CD14-positive monocyte (primary cell): Measurements from ENCODE around the gene KCTD19. TPM values are rescaled to one million over a fixed set of nuclear protein-coding genes. Genes with fewer than 3 reads are reported as not detected.

Experiments used
- DNase-seq, 3 donors: peaks; one replicate each; pipeline ENCODE4 v3.0.0-alpha.2; 2011 to 2022
- H2AFZ ChIP-seq: 2 replicates; pipeline ENCODE4 v1.6.0; 2012; ENCODE audit warnings: mild to moderate bottlenecking, low read depth, low read length, inconsistent platforms; ENCODE audit not compliant: insufficient read depth, poor library complexity, severe bottlenecking
- H3K27ac ChIP-seq, 2 donors: 1 replicate in 1 of 2; 2 replicates in 1 of 2; pipeline ENCODE4 v1.5.1; 2012 to 2013; ENCODE audit warnings: low read length in 2 of 2, control low read depth in 1 of 2, inconsistent platforms in 1 of 2, low read depth in 1 of 2, mild to moderate bottlenecking in 1 of 2
- H3K27me3 ChIP-seq, 2 donors: one replicate each; pipeline versions ENCODE4 v1.6.0 to v1.6.1; 2011 to 2013; ENCODE audit warnings: low read length in 2 of 2; ENCODE audit not compliant: control insufficient read depth in 2 of 2, insufficient read depth in 2 of 2
- H3K36me3 ChIP-seq, 2 donors: replicated peaks in 1 of 2; 1 replicate in 1 of 2; 2 replicates in 1 of 2; pipeline versions ENCODE4 v1.5.1 to v1.6.1; 2012 to 2013; ENCODE audit warnings: low read length in 2 of 2, control low read depth in 1 of 2, inconsistent platforms in 1 of 2, mild to moderate bottlenecking in 1 of 2; ENCODE audit not compliant: insufficient read depth in 2 of 2, control insufficient read depth in 1 of 2
- H3K4me1 ChIP-seq, 2 donors: 1 replicate in 1 of 2; 2 replicates in 1 of 2; pipeline versions ENCODE4 v1.5.1 to v1.6.1; 2012 to 2013; ENCODE audit warnings: low read length in 2 of 2, control low read depth in 1 of 2, inconsistent platforms in 1 of 2, mild to moderate bottlenecking in 1 of 2, moderate library complexity in 1 of 2; ENCODE audit not compliant: insufficient read depth in 2 of 2, control insufficient read depth in 1 of 2
- H3K4me2 ChIP-seq: replicated peaks from 2 replicates; pipeline ENCODE3; 2012; ENCODE audit warnings: low read length, moderate library complexity, mild to moderate bottlenecking; ENCODE audit not compliant: poor library complexity, severe bottlenecking; ENCODE audit errors: extremely low read depth
- H3K4me3 ChIP-seq, 3 experiments: fragments of 200-600 bp in 1 of 3; sonication (generic) in 1 of 3; replicated peaks in 1 of 3; 1 replicate in 2 of 3; 2 replicates in 1 of 3; pipeline ENCODE4 v1.5.1; 2011 to 2013; ENCODE audit warnings: low read length in 3 of 3, mild to moderate bottlenecking in 3 of 3, control low read depth in 2 of 3, low read depth in 2 of 3, inconsistent platforms in 1 of 3, moderate library complexity in 1 of 3
- H3K79me2 ChIP-seq: 2 replicates; pipeline ENCODE4 v1.6.0; 2012; ENCODE audit warnings: mild to moderate bottlenecking, control low read depth, inconsistent platforms, low read length, moderate library complexity; ENCODE audit not compliant: insufficient read depth
- H3K9ac ChIP-seq: 2 replicates; pipeline ENCODE4 v1.6.0; 2017; ENCODE audit warnings: low read length, mild to moderate bottlenecking; ENCODE audit not compliant: insufficient read depth, poor library complexity, severe bottlenecking
- H3K9me3 ChIP-seq, 2 donors: replicated peaks in 1 of 2; 1 replicate in 1 of 2; 2 replicates in 1 of 2; pipeline versions ENCODE4 v1.5.1 to v1.6.1; 2012 to 2013; ENCODE audit warnings: low read length in 2 of 2, control low read depth in 1 of 2; ENCODE audit not compliant: control insufficient read depth in 1 of 2, insufficient read depth in 1 of 2
- H4K20me1 ChIP-seq: 2 replicates; pipeline ENCODE4 v1.6.0; 2012; ENCODE audit warnings: mild to moderate bottlenecking, low read length, control low read depth, moderate library complexity; ENCODE audit not compliant: insufficient read depth
- H3K27ac Mint-ChIP-seq, 7 donors: one replicate each; pipeline ENCODE4 v1.8.0; 2020; ENCODE audit warnings: mild to moderate bottlenecking in 7 of 7, mixed read lengths in 7 of 7, moderate library complexity in 6 of 7, inconsistent platforms in 2 of 7
- H3K27me3 Mint-ChIP-seq, 3 donors: one replicate each; pipeline ENCODE4 v1.8.0; 2021 to 2022; ENCODE audit warnings: low read depth in 3 of 3, mild to moderate bottlenecking in 3 of 3, mixed read lengths in 3 of 3, moderate library complexity in 3 of 3, inconsistent platforms in 1 of 3
- H3K36me3 Mint-ChIP-seq, 2 donors: one replicate each; pipeline ENCODE4 v1.8.0; 2020; ENCODE audit warnings: mixed read lengths in 2 of 2, inconsistent platforms in 1 of 2, mild to moderate bottlenecking in 1 of 2
- H3K4me1 Mint-ChIP-seq: one replicate; pipeline ENCODE4 v1.8.0; 2020; ENCODE audit warnings: mild to moderate bottlenecking, mixed read lengths
- H3K4me3 Mint-ChIP-seq, 2 donors: one replicate each; pipeline ENCODE4 v1.8.0; 2020; ENCODE audit warnings: mild to moderate bottlenecking in 2 of 2, mixed read lengths in 2 of 2, moderate library complexity in 1 of 2
- H3K9me3 Mint-ChIP-seq, 7 donors: one replicate each; pipeline ENCODE4 v1.8.0; 2020 to 2022; ENCODE audit warnings: mixed read lengths in 7 of 7, mild to moderate bottlenecking in 6 of 7, moderate library complexity in 6 of 7, inconsistent platforms in 2 of 7
- CTCF ChIP-seq: fragments of 200-600 bp; IDR thresholded peaks from one replicate; pipeline ENCODE4 v1.8.0; 2022; ENCODE audit warnings: antibody characterized with exemption, mild to moderate bottlenecking
- WGBS: methylation state at CpG from one replicate; pipeline ENCODE4 v1.1.5; 2013; ENCODE audit warnings: missing lambda C conversion rate; ENCODE audit not compliant: insufficient coverage; 5-methylcytosine and 5-hydroxymethylcytosine counted together
- intact Hi-C, 2 donors: fragments of 100-400 bp; cut with micrococcal nuclease; formaldehyde crosslinking; loops; one replicate each; pipeline versions ENCODE4 v1.15.0 to v1.15.1; 2023
- polyA plus RNA-seq, 3 donors: library from polyadenylated mRNA; depleted of rRNA in 1 of 3; unstranded in 2 of 3; stranded (reverse) in 1 of 3; fragments of 300-500 nt in 2 of 3; fragments of >200 nt in 1 of 3; fragmentation: Illumina TruSeq in 2 of 3; gene quantifications; 1 replicate in 2 of 3; 2 replicates in 1 of 3; pipeline ENCODE4 v1.2.3, GENCODE V29; 2012 to 2021

The KCTD19 gene
- polyA plus RNA-seq, 3 donors = not detected

- peaks cover 12 to 20% of the 10 kb centered on the region in 2 donors for H3K4me1 ChIP-seq
- H3K79me2 ChIP-seq = peaks cover 4% of the 10 kb centered on the region
- no peak overlapping the region for H3K4me3 Mint-ChIP-seq
- H3K9me3 ChIP-seq = no peaks in the 10 kb centered on the region
- WGBS = 88% methylated on average over 10 of the region's 14 CpGs
- H3K36me3 Mint-ChIP-seq = peaks cover 6% of the 10 kb centered on the region in 2 donors
- H3K4me2 ChIP-seq = no peak overlapping the region
- H3K27me3 Mint-ChIP-seq = peaks cover 0 to 1% (median 0%) of the 10 kb centered on the region in 3 donors
- H3K9ac ChIP-seq = no peak overlapping the region
- intact Hi-C loops = loop anchor here in 1 of 2 donors (5.0 kb wide), 1 partner anchor 116 kb away; no protein-coding TSS in a partner anchor
- no peak for TF ChIP-seq CTCF
- H3K27ac Mint-ChIP-seq = no peak overlapping the region
- DNase-seq = no peak
- no peaks in the 10 kb centered on the region for H3K36me3 ChIP-seq
- H3K27ac ChIP-seq = no peak overlapping the region
- H3K4me1 Mint-ChIP-seq = peaks cover 14% of the 10 kb centered on the region
- H3K9me3 Mint-ChIP-seq = no peaks in the 10 kb centered on the region
- H4K20me1 ChIP-seq = no peaks in the 10 kb centered on the region
- H3K27me3 ChIP-seq = no peaks in the 10 kb centered on the region
- H3K4me3 ChIP-seq = no peak overlapping the region
- no peak overlapping the region for H2AFZ ChIP-seq
Measured at GRCh38 chr16:67281536-67282446, 44.8 kb downstream of the KCTD19 start.

- no peaks in the 10 kb centered on the region for H3K9me3 ChIP-seq
- H3K4me3 Mint-ChIP-seq = no peak overlapping the region
- intact Hi-C loops = loop anchor here in 1 of 2 donors (5.0 kb wide), 1 partner anchor 117 kb away; no protein-coding TSS in a partner anchor
- peaks cover 14% of the 10 kb centered on the region for H3K4me1 Mint-ChIP-seq
- no peaks in the 10 kb centered on the region for H3K27me3 Mint-ChIP-seq
- H3K36me3 Mint-ChIP-seq = peaks cover 11 to 13% of the 10 kb centered on the region in 2 donors
- peaks cover 12 to 20% of the 10 kb centered on the region in 2 donors for H3K4me1 ChIP-seq
- no peak for DNase-seq
- TF ChIP-seq CTCF = no peak
- H3K9ac ChIP-seq = no peak overlapping the region
- no peaks in the 10 kb centered on the region for H4K20me1 ChIP-seq
- H3K36me3 ChIP-seq = no peaks in the 10 kb centered on the region
- no peaks in the 10 kb centered on the region for H3K9me3 Mint-ChIP-seq
- H3K27ac Mint-ChIP-seq = peak overlapping the region in 1 of 7 donors; percentile 70
- peak overlapping the region; percentile 5 for H2AFZ ChIP-seq
- no peak overlapping the region for H3K4me2 ChIP-seq
- no peaks in the 10 kb centered on the region for H3K27me3 ChIP-seq
- WGBS = 92% methylated on average over 12 of the region's 15 CpGs
- H3K4me3 ChIP-seq = no peak overlapping the region
- H3K79me2 ChIP-seq = peaks cover 4% of the 10 kb centered on the region
- H3K27ac ChIP-seq = no peak overlapping the region
Measured at GRCh38 chr16:67280090-67281015, 46.2 kb downstream of the KCTD19 start.
